PC-3 (cell line): ENCODE results near the gene SYMPK. TPM values are rescaled to one million over a fixed set of nuclear protein-coding genes. Genes with fewer than 3 reads are reported as not detected.
A peak's percentile ranks its signal among the peaks of the same experiment; 100 is the strongest.

Experiments used
- ATAC-seq: fragments of 200-7000 bp; cut with Tn5 transposase; 2 replicates; pipeline ENCODE4 v1.9.1; 2020; ENCODE audit warnings: mild to moderate bottlenecking, moderate library complexity
- Bru-seq: library from RNA; stranded (reverse); fragments of 400-500 nt; gene quantifications from one replicate; lab custom pipeline; 2021; lab: Mats Ljungman, UMichigan
- BruChase-seq, 2 experiments: library from RNA; stranded (reverse); fragments of 400-500 nt; gene quantifications; one replicate each; lab custom pipeline; 2021; lab: Mats Ljungman, UMichigan
- BruUV-seq: library from RNA; stranded (reverse); fragments of 400-500 nt; replicated peaks from 2 replicates; lab custom pipeline; 2021; lab: Mats Ljungman, UMichigan
- CTCF ChIA-PET: fragments of 300-600 bp; sonication (Branson Sonifier 250); formaldehyde crosslinking; loops from one replicate; lab custom pipeline; 2022; ENCODE audit warnings: antibody characterized with exemption; lab: Charles Lee
- POLR2A ChIA-PET: fragments of 300-600 bp; sonication (Branson Sonifier 250); formaldehyde crosslinking; loops from one replicate; lab custom pipeline; 2022; ENCODE audit warnings: antibody characterized with exemption; ENCODE audit not compliant: unreplicated experiment; lab: Charles Lee
- DNase-seq: peaks from one replicate; pipeline ENCODE4 v3.0.0-alpha.2; 2015
- H2AFZ ChIP-seq: fragments of 300-600 bp; sonication (generic); 2 replicates; pipeline ENCODE4 v1.6.0; 2016; ENCODE audit warnings: antibody characterized with exemption, low read length
- H3F3A ChIP-seq: fragments of 300-600 bp; sonication (generic); one replicate; pipeline ENCODE4 v1.6.0; 2017; ENCODE audit warnings: antibody characterized with exemption, low read length, control low read depth, mild to moderate bottlenecking; ENCODE audit not compliant: unreplicated experiment
- H3K27ac ChIP-seq: fragments of 300-600 bp; sonication (generic); 2 replicates; pipeline ENCODE4 v1.5.1; 2016; ENCODE audit warnings: mild to moderate bottlenecking, low read length
- H3K27me3 ChIP-seq: fragments of 300-600 bp; sonication (generic); 2 replicates; pipeline ENCODE4 v1.6.1; 2016; ENCODE audit warnings: low read length, mixed read lengths
- H3K36me3 ChIP-seq: fragments of 300-600 bp; sonication (generic); 2 replicates; pipeline ENCODE4 v1.6.1; 2016; ENCODE audit warnings: low read depth, mixed run types, low read length, mixed read lengths
- H3K4me1 ChIP-seq: fragments of 300-600 bp; sonication (generic); 2 replicates; pipeline ENCODE4 v1.5.1; 2016; ENCODE audit warnings: low read length; ENCODE audit not compliant: insufficient read depth
- H3K4me2 ChIP-seq: fragments of 300-600 bp; sonication (generic); 2 replicates; pipeline ENCODE4 v1.6.0; 2016; ENCODE audit warnings: low read length
- H3K4me3 ChIP-seq: fragments of 300-600 bp; sonication (generic); 2 replicates; pipeline ENCODE4 v1.5.1; 2016; ENCODE audit warnings: mild to moderate bottlenecking, low read length, mixed read lengths
- H3K79me2 ChIP-seq: fragments of 300-600 bp; sonication (generic); 2 replicates; pipeline ENCODE4 v1.6.1; 2017; ENCODE audit warnings: low read length, mixed read lengths
- H3K9ac ChIP-seq: fragments of 300-600 bp; sonication (generic); 2 replicates; pipeline ENCODE4 v1.6.0; 2016; ENCODE audit warnings: mild to moderate bottlenecking, low read length
- H3K9me2 ChIP-seq: fragments of 300-600 bp; sonication (generic); replicated peaks from 2 replicates; pipeline ENCODE4 v1.6.1; 2016; ENCODE audit warnings: mixed run types, low read length, mixed read lengths
- H3K9me3 ChIP-seq: fragments of 300-600 bp; sonication (generic); 2 replicates; pipeline ENCODE4 v1.6.1; 2016; ENCODE audit warnings: low read length, mixed read lengths
- H4K20me1 ChIP-seq: fragments of 300-600 bp; sonication (generic); 2 replicates; pipeline ENCODE4 v1.6.1; 2016; ENCODE audit warnings: low read length, mixed read lengths
- EZH2 ChIP-seq: fragments of 300-600 bp; sonication (generic); IDR thresholded peaks from one replicate; pipeline ENCODE4 v1.6.1; 2017; ENCODE audit warnings: antibody characterized with exemption, mild to moderate bottlenecking, low read length; ENCODE audit not compliant: unreplicated experiment
- EZH2phosphoT487 ChIP-seq: fragments of 300-600 bp; sonication (generic); IDR thresholded peaks from 2 replicates; pipeline ENCODE4 v1.6.1; 2018; ENCODE audit warnings: mild to moderate bottlenecking, antibody characterized with exemption, low read length, borderline replicate concordance
- intact Hi-C: fragments of 100-400 bp; cut with micrococcal nuclease; formaldehyde crosslinking; loops from 2 replicates; pipeline ENCODE4 v1.9.0; 2023
- long read RNA-seq: library from polyadenylated mRNA; unstranded; transcript quantifications from one replicate; pipeline ENCODE4 v2.0.0, GENCODE V29; 2021; ENCODE audit not compliant: unreplicated experiment
- total RNA-seq: library from RNA; depleted of rRNA; stranded (reverse); fragments of >200 nt; gene quantifications from 2 replicates; pipeline ENCODE4 v1.2.3, GENCODE V29; 2014; rRNA removed
- TF ChIP-seq, protein P1 (sequence below): fragments of 300-600 bp; sonication (generic); conservative IDR thresholded peaks from 2 replicates; pipeline ENCODE4 v1.5.1; 2017; ENCODE audit warnings: antibody characterized with exemption, low read depth, mild to moderate bottlenecking, low read length

SYMPK gene
- total RNA-seq (36.6 and 67.3 TPM in 2 replicates), Bru-seq, nascent RNA (percentile 69 among the genes with signal in this experiment), BruChase-seq, experiment 1, labeled RNA remaining after a 6-hour chase (percentile 84 among the genes with signal in this experiment), BruChase-seq, experiment 2, labeled RNA remaining after a 2-hour chase (percentile 79 among the genes with signal in this experiment)
- long read RNA-seq, full-length matches to known transcripts = 8 of 55 reads
- long read RNA-seq, partial matches to known transcripts = 29 of 55 reads
- long read RNA-seq, other reads (novel, unspliced or antisense) = 18 of 55 reads

- TSS peak; percentile 59 for BruUV-seq
- peaks cover 13% of the 10 kb centered on the region for H3K27me3 ChIP-seq
- H3K9me2 ChIP-seq = no peaks in the 10 kb centered on the region
- peak within 1 kb of the TSS; percentile 82 for H3K4me3 ChIP-seq
- H3K4me1 ChIP-seq = no peaks in the 10 kb centered on the region
- H3K36me3 ChIP-seq = peaks cover 2% of the 10 kb centered on the region; the same call in 1 of the 2 replicates
- peak within 1 kb of the TSS; percentile 81 for H3K4me2 ChIP-seq
- H3K9ac ChIP-seq = peak within 1 kb of the TSS; percentile 80
- CTCF ChIA-PET = interaction anchor here (0.6 to 1.6 kb wide), 5 partner anchors 9 to 335 kb away, joined by 3 to 9 read pairs (median 6); partner anchors contain the start of gene DMWD
- intact Hi-C loops = loop anchor here (2.0 kb wide), 1 partner anchor 20 kb away; no protein-coding TSS in a partner anchor
- no peak for TF ChIP-seq EZH2
- TF ChIP-seq, protein P1, sequence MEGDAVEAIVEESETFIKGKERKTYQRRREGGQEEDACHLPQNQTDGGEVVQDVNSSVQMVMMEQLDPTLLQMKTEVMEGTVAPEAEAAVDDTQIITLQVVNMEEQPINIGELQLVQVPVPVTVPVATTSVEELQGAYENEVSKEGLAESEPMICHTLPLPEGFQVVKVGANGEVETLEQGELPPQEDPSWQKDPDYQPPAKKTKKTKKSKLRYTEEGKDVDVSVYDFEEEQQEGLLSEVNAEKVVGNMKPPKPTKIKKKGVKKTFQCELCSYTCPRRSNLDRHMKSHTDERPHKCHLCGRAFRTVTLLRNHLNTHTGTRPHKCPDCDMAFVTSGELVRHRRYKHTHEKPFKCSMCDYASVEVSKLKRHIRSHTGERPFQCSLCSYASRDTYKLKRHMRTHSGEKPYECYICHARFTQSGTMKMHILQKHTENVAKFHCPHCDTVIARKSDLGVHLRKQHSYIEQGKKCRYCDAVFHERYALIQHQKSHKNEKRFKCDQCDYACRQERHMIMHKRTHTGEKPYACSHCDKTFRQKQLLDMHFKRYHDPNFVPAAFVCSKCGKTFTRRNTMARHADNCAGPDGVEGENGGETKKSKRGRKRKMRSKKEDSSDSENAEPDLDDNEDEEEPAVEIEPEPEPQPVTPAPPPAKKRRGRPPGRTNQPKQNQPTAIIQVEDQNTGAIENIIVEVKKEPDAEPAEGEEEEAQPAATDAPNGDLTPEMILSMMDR = no peak
- no peak for TF ChIP-seq EZH2phosphoT487
- ATAC-seq (peak; percentile 98), DNase-seq (peak; percentile 95)
- H3K79me2 ChIP-seq = peaks cover 23% of the 10 kb centered on the region
- H2AFZ ChIP-seq = peak within 1 kb of the TSS; percentile 76
- POLR2A ChIA-PET = interaction anchor here (0.5 to 0.6 kb wide), 3 partner anchors 64 to 171 kb away, joined by 3 to 4 read pairs (median 3); partner anchors contain the start of gene SNRPD2
- peak within 1 kb of the TSS; percentile 39 for H3K27ac ChIP-seq
- no peaks in the 10 kb centered on the region for H4K20me1 ChIP-seq
- H3K9me3 ChIP-seq = no peaks in the 10 kb centered on the region
- H3F3A ChIP-seq = no peaks in the 10 kb centered on the region
Observed at GRCh38 chr19:45862564-45863334, at the start of gene SYMPK. Gene SYMPK (minus strand): TSS chr19:45863147. CDS start chr19:45854495, 8,652 bp downstream.

- TF ChIP-seq, protein P1 = no peak
- no peak for TF ChIP-seq EZH2phosphoT487
- Histone ChIP-seq H3K79me2 (no peaks in the 10 kb centered on the region), H3K9me2 (no peaks in the 10 kb centered on the region), H3K4me2 (no peak overlapping the region), H2AFZ (no peak overlapping the region), H3K4me1 (peaks cover 4% of the 10 kb centered on the region), H3K27me3 (no peaks in the 10 kb centered on the region), H3K36me3 (no peaks in the 10 kb centered on the region), H3F3A (no peaks in the 10 kb centered on the region), H3K27ac (no peak overlapping the region), H3K4me3 (no peak overlapping the region), H3K9me3 (no peaks in the 10 kb centered on the region), H4K20me1 (no peaks in the 10 kb centered on the region), H3K9ac (no peak overlapping the region)
- DNase-seq = no peak
- no TSS peak for BruUV-seq
- ATAC-seq = no peak
- ChIA-PET POLR2A (no interaction called here), CTCF (no interaction called here)
- intact Hi-C loops = no loop called here
Observed at GRCh38 chr19:45911291-45911690, 48.3 kb upstream of the SYMPK start.
